HG02763 (cell line): ENCODE data around the gene ARHGAP9.
"Not testable (repeated sequence)": the region's sequence is repeated elsewhere in the genome, so short reads cannot be mapped to it uniquely, and the experiment has no call there.

Experiments
- ATAC-seq: cut with Tn5 transposase; IDR thresholded peaks from one replicate; pipeline ENCODE4 v1.9.1; 2021; ENCODE audit warnings: mild to moderate bottlenecking, moderate library complexity; ENCODE audit not compliant: unreplicated experiment

The ARHGAP9 gene

DNA sequence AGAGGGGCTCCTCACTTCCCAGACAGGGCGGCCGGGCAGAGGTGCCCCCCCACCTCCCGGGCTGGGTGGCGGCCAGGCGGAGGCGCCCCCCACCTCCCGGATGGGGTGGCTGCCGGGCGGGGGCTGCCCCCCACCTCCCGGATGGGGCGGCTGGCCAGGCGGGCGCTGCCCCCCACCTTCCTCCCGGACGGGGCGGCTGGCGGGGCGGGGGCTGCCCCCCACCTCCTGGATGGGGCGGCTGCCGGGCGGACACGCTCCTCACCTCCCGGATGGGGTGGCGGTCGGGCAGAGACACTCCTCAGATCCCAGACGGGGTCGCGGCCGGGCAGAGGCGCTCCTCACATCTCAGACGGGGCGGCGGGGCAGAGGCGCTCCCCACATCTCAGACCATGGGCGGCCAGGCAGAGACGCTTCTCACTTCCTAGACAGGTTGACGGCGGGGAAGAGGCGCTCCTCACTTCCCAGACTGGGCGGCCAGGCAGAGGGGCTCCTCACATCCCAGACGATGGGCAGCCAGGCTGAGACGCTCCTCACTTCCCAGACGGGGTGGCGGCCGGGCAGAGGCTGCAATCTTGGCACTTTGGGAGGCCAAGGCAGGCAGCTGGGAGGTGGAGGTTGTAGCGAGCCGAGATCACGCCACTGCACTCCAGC is 15.5 kb upstream of the ARHGAP9 start:
- ATAC-seq, result not testable (repeated sequence)

DNA sequence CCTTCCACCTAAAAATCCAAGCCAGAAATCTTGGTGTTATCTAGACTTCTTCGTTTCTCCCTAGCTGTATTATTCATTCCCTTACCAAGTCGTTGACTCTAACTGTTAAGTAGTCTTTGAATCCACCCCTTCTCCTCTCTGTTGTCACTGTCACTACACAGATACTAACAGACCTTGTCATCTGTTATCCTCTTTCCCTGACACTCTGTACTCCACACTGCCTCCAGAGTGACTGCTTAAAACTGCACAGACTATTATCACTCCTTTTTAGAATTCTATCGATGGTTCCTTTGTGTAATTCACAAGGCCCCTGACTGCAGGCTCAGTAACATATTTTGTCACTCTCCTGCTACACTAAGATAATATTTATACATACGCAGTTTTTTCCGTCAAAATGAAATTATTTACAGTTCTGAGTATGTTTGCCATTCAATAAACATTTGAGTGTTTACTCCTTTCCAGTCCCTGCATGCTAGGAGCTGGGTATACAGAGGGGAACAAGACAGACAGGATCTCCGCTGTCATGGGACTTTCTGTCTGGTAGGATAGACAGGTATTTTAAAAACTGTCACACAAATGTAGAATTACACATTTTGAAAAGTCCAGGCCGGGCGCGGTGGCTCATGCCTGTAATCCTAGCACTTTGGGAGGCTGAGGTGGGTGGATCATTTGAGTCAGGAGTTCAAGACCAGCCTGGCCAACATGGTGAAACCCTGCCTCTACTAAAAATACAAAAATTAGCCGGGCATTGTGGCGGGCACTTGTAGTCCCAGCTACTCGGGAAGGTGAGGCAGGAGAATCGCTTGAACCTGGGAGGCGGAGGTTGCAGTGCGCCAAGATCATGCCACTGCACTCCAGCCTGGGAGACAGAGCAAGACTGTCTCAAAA is 12.0 kb upstream of the ARHGAP9 start:
- ATAC-seq, result no peak

GRCh38 chr12:57490126-57490525 is 10.5 kb upstream of the ARHGAP9 start:
- no peak for ATAC-seq

- no peak for ATAC-seq
Measured at GRCh38 chr12:57489157-57489641, 9.5 kb upstream of the ARHGAP9 start.

DNA sequence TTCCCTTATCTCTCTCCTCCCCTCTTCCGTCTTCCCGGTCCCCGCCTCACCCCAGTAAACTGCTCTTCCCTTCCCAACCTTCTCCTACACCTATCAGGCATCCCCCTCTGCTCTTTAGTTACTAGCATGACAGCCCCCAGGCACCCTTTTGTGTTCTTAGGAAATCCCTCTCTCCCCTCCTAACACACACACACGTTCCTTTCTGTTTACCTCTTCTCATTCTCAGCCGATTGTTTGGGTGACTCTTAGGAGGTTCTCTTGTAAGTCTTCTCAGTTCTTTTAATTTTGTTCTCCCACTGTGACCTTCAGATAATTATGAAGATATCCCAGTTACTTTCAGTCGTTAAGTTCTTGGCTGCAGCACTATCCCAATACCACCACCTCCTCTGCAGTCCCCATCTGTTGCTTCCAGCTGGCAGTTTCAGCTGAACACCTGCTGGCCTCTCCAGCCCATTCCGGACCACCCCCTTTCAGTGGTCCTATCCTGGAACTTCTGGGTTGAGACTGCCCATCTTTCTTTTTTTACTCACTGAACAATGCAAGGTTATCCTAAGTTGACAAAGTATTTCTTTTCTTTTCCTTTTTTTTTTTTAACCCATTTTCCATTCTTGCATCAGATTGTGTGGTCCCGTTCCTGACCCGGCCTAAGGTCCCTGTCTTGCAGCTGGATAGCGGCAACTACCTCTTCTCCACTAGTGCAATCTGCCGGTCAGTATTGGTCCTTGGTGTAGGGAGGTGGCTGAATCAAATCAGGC is 8.9 kb upstream of the ARHGAP9 start:
- ATAC-seq, result no peak

DNA sequence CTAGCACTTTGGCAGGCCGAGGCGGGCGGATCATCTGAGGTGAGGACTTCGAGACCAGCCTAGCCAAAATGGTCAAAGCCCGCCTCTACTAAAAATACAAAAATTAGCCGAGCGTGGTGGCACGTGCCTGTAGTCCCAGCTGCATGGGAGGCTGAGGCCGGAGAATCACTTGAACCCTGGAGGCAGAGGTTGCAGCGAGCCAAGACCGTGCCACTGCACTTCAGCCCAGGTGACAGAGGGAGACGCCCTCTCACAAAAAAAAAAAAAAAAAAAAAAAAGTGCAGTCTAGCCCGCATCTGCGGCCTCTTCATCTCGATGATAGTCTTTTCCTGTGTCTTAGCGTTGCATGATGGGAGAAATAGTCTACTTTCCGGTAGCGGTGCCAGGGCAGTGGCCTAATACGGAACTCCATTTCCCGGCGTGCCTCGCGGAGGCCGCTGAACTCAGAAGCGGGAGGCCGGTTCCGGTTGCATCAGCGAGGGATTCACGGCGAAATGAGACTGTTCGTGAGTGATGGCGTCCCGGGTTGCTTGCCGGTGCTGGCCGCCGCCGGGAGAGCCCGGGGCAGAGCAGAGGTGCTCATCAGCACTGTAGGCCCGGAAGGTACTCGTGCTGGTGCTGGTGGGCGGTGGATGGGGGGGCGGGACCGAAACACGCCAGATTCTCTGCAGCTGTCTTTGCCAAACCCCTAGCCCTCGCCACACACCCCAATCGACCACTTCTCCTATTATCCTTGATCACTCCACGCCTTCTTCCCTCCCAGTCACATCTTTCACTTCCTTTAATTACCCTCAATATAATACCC is 8.1 kb upstream of the ARHGAP9 start, which contains the start of gene MARS1:
Gene MARS1, plus strand, starts transcription at position 472 of the 805 bp plus-strand sequence. Its CDS starts 23 bp downstream, at position 495.
- peak; percentile 98 for ATAC-seq

DNA sequence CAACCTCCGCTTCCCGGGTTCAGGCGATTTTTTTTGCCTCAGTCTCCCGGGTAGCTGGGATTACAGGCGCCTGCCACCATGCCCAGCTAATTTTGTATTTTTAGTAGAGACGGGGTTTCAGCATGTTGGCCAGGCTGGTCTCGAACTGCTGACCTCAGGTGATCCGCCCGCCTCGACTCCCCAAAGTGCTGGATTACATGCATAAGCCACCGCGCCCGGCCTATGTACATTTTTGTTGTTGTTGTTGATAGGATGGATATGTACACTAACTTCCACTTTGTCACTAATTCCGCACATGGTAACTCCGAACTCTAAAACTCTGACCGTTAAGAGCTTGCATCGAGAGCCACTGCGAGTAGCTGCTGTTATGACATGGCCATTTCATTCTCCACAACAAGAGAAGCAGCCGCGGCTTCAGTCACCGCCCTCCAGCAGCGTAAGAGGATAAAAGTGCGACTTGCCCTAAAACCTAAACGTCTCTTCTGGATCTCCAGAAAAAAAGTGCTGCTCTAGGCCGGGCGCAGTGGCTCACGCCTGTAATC is 7.5 kb upstream of the ARHGAP9 start:
- ATAC-seq, result no peak

GRCh38 chr12:57485695-57486094 is 6.0 kb upstream of the ARHGAP9 start:
- no peak for ATAC-seq

- no peak for ATAC-seq
Measured at GRCh38 chr12:57483466-57483865, 3.8 kb upstream of the ARHGAP9 start.

GRCh38 chr12:57481671-57482070 is 2.0 kb upstream of the ARHGAP9 start:
- ATAC-seq, result no peak

GRCh38 chr12:57479043-57479375 is 657 bp downstream of the ARHGAP9 start:
- no peak for ATAC-seq

DNA sequence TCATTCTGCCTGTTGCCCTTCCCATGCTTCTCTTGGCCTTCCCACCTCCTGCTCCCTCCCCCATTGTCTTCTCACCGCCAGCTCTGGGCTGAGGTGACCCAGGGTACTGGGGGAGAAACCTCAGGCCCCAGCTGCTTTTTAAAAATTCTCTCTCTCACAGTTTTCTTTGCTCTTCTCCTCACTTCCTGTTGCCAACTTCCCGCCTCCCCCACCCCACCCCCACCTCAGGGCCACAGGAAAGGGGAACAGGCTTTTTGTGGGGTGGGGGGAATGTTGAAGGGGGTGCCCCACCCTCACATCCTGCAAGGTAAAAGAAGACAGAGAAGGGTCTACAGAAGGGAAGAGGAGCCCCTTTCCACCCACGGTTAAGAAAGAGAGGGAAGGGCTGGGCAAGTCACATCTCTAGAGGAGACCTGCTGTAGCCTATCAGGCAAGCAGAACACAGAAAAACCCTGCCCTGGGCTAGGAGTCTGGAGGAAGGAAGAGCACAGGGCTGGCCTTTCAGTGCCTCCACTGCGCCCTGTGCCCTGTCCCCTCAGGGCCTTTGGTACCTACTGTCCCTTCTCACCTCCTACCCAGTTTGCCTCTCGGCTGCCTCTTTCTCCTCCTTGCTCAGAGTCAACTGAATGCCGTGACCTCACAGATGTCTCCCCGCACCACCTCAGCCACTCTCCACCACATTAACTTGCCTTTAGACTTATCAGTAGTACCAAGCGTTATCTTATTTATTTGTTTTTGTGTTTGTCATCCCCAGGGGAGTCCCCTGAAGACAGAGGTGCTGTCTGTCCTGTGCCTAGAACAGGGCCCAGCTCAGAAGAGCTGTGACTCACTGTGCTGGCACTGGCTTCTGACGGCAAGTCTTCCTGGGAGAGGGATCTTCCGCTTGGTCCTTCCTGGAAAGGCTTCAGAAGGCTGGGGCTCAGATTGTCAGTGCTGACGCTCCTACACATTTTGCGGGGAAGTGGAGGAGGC is 1.7 kb downstream of the ARHGAP9 start:
- ATAC-seq, result peak; percentile 37

DNA sequence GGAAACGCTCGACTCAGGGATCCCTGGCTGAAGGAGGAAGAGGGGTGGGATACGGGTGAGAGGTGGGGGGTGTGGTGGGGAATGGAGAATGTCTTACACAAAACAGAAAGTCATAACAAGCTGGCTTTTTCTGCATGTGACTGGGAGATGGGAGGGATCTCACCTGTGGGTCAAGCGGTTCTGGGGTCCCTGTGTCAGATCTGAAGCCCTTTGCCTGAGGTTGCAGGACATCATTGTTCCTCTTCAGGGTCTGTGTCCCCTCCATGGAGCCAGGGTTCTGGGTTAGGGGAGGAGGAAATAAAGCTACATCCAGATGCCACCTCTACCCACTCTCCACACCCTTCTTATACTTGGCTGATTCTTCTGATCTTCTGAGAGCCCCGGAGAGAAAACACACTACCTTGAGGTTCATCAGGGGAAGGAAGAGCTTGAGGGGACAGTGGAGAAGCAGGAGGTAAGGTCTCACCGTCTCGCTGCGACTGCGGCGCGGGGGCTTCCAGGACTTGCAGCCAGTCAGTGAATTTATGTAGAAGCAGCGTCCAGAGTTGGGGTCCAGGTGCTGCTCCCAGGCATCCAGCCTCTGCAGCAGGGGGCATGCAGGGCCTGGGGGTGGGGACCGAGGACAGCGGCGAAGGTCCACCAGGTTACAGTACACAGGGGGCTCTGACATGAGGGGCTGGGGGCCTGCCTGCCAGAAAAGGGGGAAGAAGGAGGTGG is 2.5 kb downstream of the ARHGAP9 start:
- ATAC-seq, result no peak

GRCh38 chr12:57476162-57476992 is 3.3 kb downstream of the ARHGAP9 start:
- peak; percentile 30 for ATAC-seq

DNA sequence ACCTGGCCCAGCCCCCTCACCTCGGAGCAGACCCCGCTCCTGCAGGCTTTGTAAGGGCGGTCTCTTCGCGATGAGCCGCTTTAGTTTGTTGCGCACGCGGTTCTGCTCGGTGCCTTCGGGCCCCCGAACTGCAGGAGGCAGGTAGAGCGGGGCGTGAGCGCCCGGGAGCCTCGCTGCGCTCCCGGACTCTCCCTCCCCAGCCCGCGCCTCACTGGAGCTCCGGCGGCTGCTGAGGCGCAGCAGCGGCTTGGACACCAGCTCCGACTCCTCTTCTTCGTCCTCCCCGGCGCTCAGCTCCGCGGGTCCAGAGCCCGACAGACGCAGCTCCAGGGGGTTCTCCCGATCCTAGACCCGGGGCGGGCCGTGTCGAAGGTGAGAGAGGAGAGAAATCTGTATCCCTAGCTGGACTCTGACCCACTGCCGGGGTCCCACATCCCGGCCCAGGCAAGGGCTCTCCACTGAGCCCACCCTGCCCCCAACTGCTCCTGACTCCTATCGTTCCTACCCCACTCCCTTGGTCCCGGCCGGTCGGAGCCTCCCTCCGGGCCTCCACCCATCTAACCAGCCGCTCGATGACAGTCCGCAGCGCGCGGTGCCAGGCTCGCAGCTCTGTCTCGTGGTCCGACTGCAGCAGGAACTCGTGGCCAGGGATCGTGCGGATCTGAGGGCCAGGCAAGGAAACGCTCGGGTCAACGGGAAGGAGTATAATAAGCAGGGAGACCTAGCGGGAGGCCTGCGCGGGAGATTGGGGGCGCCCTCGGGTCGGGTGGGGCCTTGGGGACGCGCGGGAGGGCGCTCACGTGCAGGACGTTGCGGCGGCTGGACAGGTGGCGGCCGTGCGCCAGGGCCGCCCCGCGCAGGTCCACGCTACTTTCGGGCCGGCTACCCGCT is 4.2 kb downstream of the ARHGAP9 start:
- ATAC-seq, result no peak

- ATAC-seq, result no peak
Measured at GRCh38 chr12:57474862-57475261, 4.8 kb downstream of the ARHGAP9 start.

DNA sequence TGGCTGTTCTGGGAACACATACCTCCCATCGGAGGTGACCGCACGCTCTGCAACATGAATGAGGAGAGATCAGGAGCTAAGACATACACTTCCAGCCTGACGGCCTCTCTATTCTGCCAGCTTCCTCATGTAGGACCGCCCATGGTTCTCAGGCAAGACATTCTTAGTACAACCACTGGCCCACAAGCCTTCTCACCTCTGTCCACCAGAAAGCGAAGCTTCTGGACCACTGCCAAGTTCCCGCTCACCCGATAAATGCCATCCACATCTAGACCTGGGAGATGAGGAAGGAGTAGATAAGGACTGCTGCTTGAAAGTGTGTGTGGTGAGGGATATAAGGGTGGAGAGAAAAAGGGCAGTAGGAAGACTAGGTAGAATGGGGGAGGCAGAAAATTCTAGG is 5.2 kb downstream of the ARHGAP9 start:
- no peak for ATAC-seq
